SK-N-SH (cell line): ENCODE measurements around the gene CAPN9. TPM values are rescaled to one million over a fixed set of nuclear protein-coding genes. Genes with fewer than 3 reads are reported as not detected.

Source experiments
- CTCF ChIA-PET: fragments of 300-600, 350-600 bp; formaldehyde crosslinking; extraction: SDS; loops from one replicate; lab custom pipeline; 2021; lab: Yijun Ruan, JAX
- POLR2A ChIA-PET: fragments of 350-600 bp; sonication (Branson Sonifier 250); formaldehyde crosslinking; extraction: SDS; loops from one replicate; lab custom pipeline; 2020; ENCODE audit warnings: antibody characterized with exemption, inconsistent platforms; lab: Yijun Ruan, JAX
- DNase-seq: peaks from one replicate; pipeline ENCODE4 v3.0.0; 2012
- H2AFZ ChIP-seq: fragments of 200-600 bp; sonication (generic); 2 replicates; pipeline ENCODE4 v1.8.1; 2016; ENCODE audit warnings: antibody characterized with exemption, mild to moderate bottlenecking, low read depth
- H3F3A ChIP-seq: fragments of 200-600 bp; sonication (generic); replicated peaks from 2 replicates; pipeline ENCODE3; 2016; ENCODE audit warnings: antibody characterized with exemption, mild to moderate bottlenecking; ENCODE audit not compliant: insufficient read depth
- H3K27ac ChIP-seq, 2 experiments: fragments of 200-500 bp in 1 of 2; fragments of 200-600 bp in 1 of 2; sonication (Bioruptor generic) in 1 of 2; sonication (generic), shearing (Covaris generic) in 1 of 2; 2 replicates each; pipeline versions ENCODE4 v1.5.1 to v1.6.1; 2014 to 2016; ENCODE audit warnings: low read depth in 2 of 2, inconsistent platforms in 1 of 2, low read length in 1 of 2, mild to moderate bottlenecking in 1 of 2, mixed read lengths in 1 of 2
- H3K27me3 ChIP-seq: fragments of 200-600 bp; sonication (generic), shearing (Covaris generic); 2 replicates; pipeline ENCODE4 v1.6.1; 2016; ENCODE audit warnings: mixed run types; ENCODE audit not compliant: insufficient read depth
- H3K36me3 ChIP-seq, 2 experiments: fragments of 200-500 bp in 1 of 2; fragments of 200-600 bp in 1 of 2; sonication (Bioruptor generic) in 1 of 2; sonication (generic) in 1 of 2; replicated peaks in 1 of 2; 2 replicates each; pipeline versions ENCODE3 to v1.5.1; 2014 to 2016; ENCODE audit warnings: low read length in 1 of 2, mild to moderate bottlenecking in 1 of 2; ENCODE audit not compliant: insufficient read depth in 2 of 2, control insufficient read depth in 1 of 2
- H3K4me1 ChIP-seq, 2 experiments: fragments of 200-500 bp in 1 of 2; fragments of 200-600 bp in 1 of 2; sonication (Bioruptor generic) in 1 of 2; sonication (generic), shearing (Covaris generic) in 1 of 2; 2 replicates each; pipeline versions ENCODE4 v1.5.1 to v1.6.1; 2014 to 2016; ENCODE audit warnings: low read depth in 1 of 2, low read length in 1 of 2, mixed run types in 1 of 2; ENCODE audit not compliant: insufficient read depth in 2 of 2, control insufficient read depth in 1 of 2
- H3K4me2 ChIP-seq: fragments of 200-600 bp; sonication (generic), shearing (Covaris generic); 2 replicates; pipeline ENCODE4 v1.6.1; 2017; ENCODE audit warnings: mixed run types
- H3K4me3 ChIP-seq, 2 experiments: fragments of 200-500 bp in 1 of 2; fragments of 200-600 bp in 1 of 2; sonication (Bioruptor generic) in 1 of 2; sonication (generic), shearing (Covaris generic) in 1 of 2; 2 replicates each; pipeline versions ENCODE4 v1.5.1 to v1.8.1; 2014 to 2016; ENCODE audit warnings: low read depth in 2 of 2, inconsistent platforms in 1 of 2, low read length in 1 of 2, mild to moderate bottlenecking in 1 of 2, mixed read lengths in 1 of 2, moderate library complexity in 1 of 2
- H3K79me2 ChIP-seq: fragments of 200-600 bp; sonication (generic); 2 replicates; pipeline ENCODE4 v1.8.1; 2017; ENCODE audit warnings: mild to moderate bottlenecking; ENCODE audit not compliant: insufficient read depth
- H3K9ac ChIP-seq: fragments of 200-600 bp; sonication (generic); 2 replicates; pipeline ENCODE4 v1.6.1; 2017; ENCODE audit warnings: mixed run types
- H3K9me2 ChIP-seq: fragments of 200-600 bp; sonication (generic); 2 replicates; pipeline ENCODE4 v1.6.1; 2017; ENCODE audit warnings: mixed run types
- H3K9me3 ChIP-seq: fragments of 200-600 bp; sonication (generic); 2 replicates; pipeline ENCODE4 v1.6.1; 2017; ENCODE audit warnings: mixed run types, mild to moderate bottlenecking, moderate library complexity
- H4K20me1 ChIP-seq: fragments of 200-600 bp; sonication (generic); 2 replicates; pipeline ENCODE4 v1.6.1; 2017; ENCODE audit warnings: mild to moderate bottlenecking, mixed run types; ENCODE audit not compliant: insufficient read depth
- CHD2 ChIP-seq: fragments of 150-350 bp; IDR thresholded peaks from 2 replicates; pipeline ENCODE4 v1.6.1; 2018; ENCODE audit warnings: low read length; ENCODE audit not compliant: partially characterized antibody
- CTCF ChIP-seq: fragments of 200-600 bp; sonication (generic); IDR thresholded peaks from 2 replicates; pipeline ENCODE4 v1.6.1; 2017; ENCODE audit warnings: antibody characterized with exemption, mild to moderate bottlenecking, moderate library complexity
- FOSL2 ChIP-seq: IDR thresholded peaks from 2 replicates; pipeline ENCODE4 v1.4.0; 2012; ENCODE audit warnings: low read depth, mild to moderate bottlenecking, moderate library complexity, borderline replicate concordance
- GABPA ChIP-seq: IDR thresholded peaks from 2 replicates; pipeline ENCODE4 v1.4.0; 2012; ENCODE audit warnings: low read depth, mild to moderate bottlenecking
- GATA2 ChIP-seq: sonication (generic); formaldehyde crosslinking; IDR thresholded peaks from 2 replicates; pipeline ENCODE4 v1.5.0; 2020; ENCODE audit warnings: mild to moderate bottlenecking, missing genetic modification reagents
- IRF3 ChIP-seq: fragments of 150-350 bp; IDR thresholded peaks from 2 replicates; pipeline ENCODE4 v1.6.1; 2016; ENCODE audit warnings: mild to moderate bottlenecking, low read depth, low read length
- JUND ChIP-seq: IDR thresholded peaks from 2 replicates; pipeline ENCODE4 v1.4.0; 2012
- MAX ChIP-seq: IDR thresholded peaks from 2 replicates; pipeline ENCODE4 v1.4.0; 2012; ENCODE audit warnings: low read depth
- MEF2A ChIP-seq: IDR thresholded peaks from 2 replicates; pipeline ENCODE4 v1.4.0; 2012; ENCODE audit warnings: low read depth, borderline replicate concordance
- POLR2AphosphoS5 ChIP-seq: IDR thresholded peaks from 2 replicates; pipeline ENCODE4 v1.6.1; 2012; ENCODE audit warnings: low read depth, low read length
- RAD21 ChIP-seq: IDR thresholded peaks from 2 replicates; pipeline ENCODE4 v1.6.1; 2012; ENCODE audit warnings: mild to moderate bottlenecking, low read length
- REST ChIP-seq: IDR thresholded peaks from 2 replicates; pipeline ENCODE4 v1.6.1; 2012; ENCODE audit warnings: mild to moderate bottlenecking, low read depth, low read length, moderate library complexity
- SMC3 ChIP-seq: IDR thresholded peaks from 2 replicates; pipeline ENCODE4 v1.6.1; 2012; ENCODE audit warnings: low read depth, low read length, improper control_type of control experiment
- TEAD4 ChIP-seq: IDR thresholded peaks from 2 replicates; pipeline ENCODE4 v1.4.0; 2012; ENCODE audit warnings: mild to moderate bottlenecking, borderline replicate concordance; ENCODE audit not compliant: insufficient read depth
- USF1 ChIP-seq: IDR thresholded peaks from 2 replicates; pipeline ENCODE4 v1.4.0; 2012; ENCODE audit warnings: low read depth, borderline replicate concordance
- USF2 ChIP-seq: fragments of 150-350 bp; IDR thresholded peaks from 2 replicates; pipeline ENCODE4 v1.6.1; 2017; ENCODE audit warnings: antibody characterized with exemption, low read length, low read depth, borderline replicate concordance
- whole genome bisulfite sequencing: methylation state at CpG from one replicate; pipeline ENCODE4 v1.1.6; 2017; ENCODE audit warnings: low lambda C conversion rate; 5-methylcytosine and 5-hydroxymethylcytosine counted together
- polyA plus RNA-seq, 3 experiments: library from polyadenylated mRNA; depleted of rRNA; stranded (reverse); fragments of >200 nt; gene quantifications; 2 replicates each; pipeline ENCODE4 v1.2.3, GENCODE V29; 2012

The CAPN9 gene
- polyA plus RNA-seq, 1 of the 3 experiments (the other 2 are of a cell fraction): not detected

- TF ChIP-seq CTCF (no peak), JUND (no peak), GABPA (no peak), TEAD4 (no peak)
- TF ChIP-seq, all 33 proteins: peak for 0
These were observed 86.3 kb downstream of the CAPN9 start (continued) for GRCh38 chr1:230833511-230833910.

- Histone ChIP-seq H3K27me3 (no peaks in the 10 kb centered on the region), H3K9me2 (no peaks in the 10 kb centered on the region), H3K4me2 (no peak overlapping the region), H3K9ac (no peak overlapping the region), H2AFZ (no peak overlapping the region), H3K27ac (no peak overlapping the region), H3K36me3 (peaks cover 8 to 21% of the 10 kb centered on the region in 2 experiments), H4K20me1 (no peaks in the 10 kb centered on the region), H3K79me2 (no peaks in the 10 kb centered on the region), H3K4me1 (peaks cover 0 to 2% of the 10 kb centered on the region in 2 experiments; a peak in 1 of 4 replicates), H3K4me3 (no peak overlapping the region), H3F3A (no peaks in the 10 kb centered on the region), H3K9me3 (no peaks in the 10 kb centered on the region)
- WGBS: 79% methylated on average over 3 of the region's 3 CpGs
- POLR2A ChIA-PET: interaction anchor here (0.8 kb wide), 1 partner anchor 33 kb away, joined by 3 read pairs; no protein-coding TSS in a partner anchor
- no peak for TF ChIP-seq RAD21
- DNase-seq: no peak
- CTCF ChIA-PET: interaction anchor here (1.1 kb wide), 1 partner anchor 36 kb away, joined by 3 read pairs; no protein-coding TSS in a partner anchor
These were observed 87.1 kb downstream of the CAPN9 start for GRCh38 chr1:230834292-230834691.

- ChIA-PET CTCF (interaction anchor here (0.9 kb wide), 1 partner anchor 14 kb away, joined by 3 read pairs; no protein-coding TSS in a partner anchor), POLR2A (no interaction called here)
- Histone ChIP-seq H3K36me3 (peaks cover 13 to 34% of the 10 kb centered on the region in 2 experiments), H2AFZ (no peak overlapping the region), H3K4me1 (peaks cover 0 to 2% of the 10 kb centered on the region in 2 experiments; a peak in 1 of 4 replicates), H3K9me2 (no peaks in the 10 kb centered on the region), H3K9me3 (no peaks in the 10 kb centered on the region), H3K4me2 (no peak overlapping the region), H3K9ac (no peak overlapping the region), H4K20me1 (no peaks in the 10 kb centered on the region), H3K27me3 (no peaks in the 10 kb centered on the region), H3K79me2 (no peaks in the 10 kb centered on the region), H3K27ac (no peak overlapping the region), H3K4me3 (no peak overlapping the region), H3F3A (no peaks in the 10 kb centered on the region)
- 97% methylated on average over 5 of the region's 5 CpGs for WGBS
- DNase-seq: no peak
- TF ChIP-seq POLR2AphosphoS5: no peak
- no peak for TF ChIP-seq MAX
- TF ChIP-seq GATA2 (CRISPR knock-in tag): no peak
- TF ChIP-seq REST: no peak
- no peak for TF ChIP-seq MEF2A
- TF ChIP-seq CHD2: no peak
- no peak for TF ChIP-seq USF1
- no peak for TF ChIP-seq SMC3
- TF ChIP-seq FOSL2: no peak
- no peak for TF ChIP-seq USF2
- no peak for TF ChIP-seq IRF3
These were observed 89.2 kb downstream of the CAPN9 start for GRCh38 chr1:230836347-230836746.
